Activated naive CD4-positive, alpha-beta T cell treated with anti-CD3 and anti-CD28 coated beads, Interleukin-2, amount 10 ng/mL, durations not matched to agents 5 hours and 36 hours (primary cell): ENCODE data around the gene CSF3R. TPM values are rescaled to one million over a fixed set of nuclear protein-coding genes. Genes with fewer than 3 reads are reported as not detected.

ENCODE experiments used
- total RNA-seq, 2 experiments: library from RNA; stranded (reverse); gene quantifications; one replicate each; pipeline ENCODE4 v1.2.3, GENCODE V29; 2021

CSF3R gene
- total RNA-seq, result under 1 TPM; 0.25 to 0.36 TPM

GRCh38 chr1:36482724-36483388 is at the start of gene CSF3R:
Gene CSF3R, minus strand, starts transcription at chr1:36482913. Its CDS starts 3,417 bp downstream, at chr1:36479496.

GRCh38 chr1:36463803-36464604 is 18.7 kb downstream of the CSF3R start, which contains the start of gene MRPS15:
Gene MRPS15, minus strand, starts transcription at chr1:36464384. Its CDS starts 109 bp downstream, at chr1:36464275.

GRCh38 chr1:36450270-36450918 is 32.3 kb downstream of the CSF3R start, which contains the start of gene OSCP1:
Gene OSCP1, minus strand, starts transcription at chr1:36450451. Its CDS starts 82 bp downstream, at chr1:36450369.

Other genes with a start within 250 kb of the CSF3R start
- 10 to 100 TPM; 10.2 to 12.1 TPM for gene SH3D21, start 176.5 kb downstream of the CSF3R start, total RNA-seq
- 10 to 100 TPM; 11.9 to 12.4 TPM for gene EVA1B, start 159.3 kb downstream of the CSF3R start, total RNA-seq
- gene STK40, start 97.0 kb downstream of the CSF3R start, total RNA-seq, result 10 to 100 TPM; 58.7 to 61.6 TPM
- 10 to 100 TPM; 34.4 to 39.3 TPM for gene LSM10, start 85.0 kb downstream of the CSF3R start, total RNA-seq
- under 1 TPM; 0.71 to 0.94 TPM for gene OSCP1, start 32.5 kb downstream of the CSF3R start, total RNA-seq
- 10 to 100 TPM; 91.4 to 95.0 TPM for gene MRPS15, start 18.5 kb downstream of the CSF3R start, total RNA-seq